Measurements from ENCODE around the gene PODXL.
A peak's percentile ranks its signal among the peaks of the same experiment; 100 is the strongest.
"Not testable (repeated sequence)": the region's sequence is repeated elsewhere in the genome, so short reads cannot be mapped to it uniquely, and the experiment has no call there.

PODXL gene

DNA sequence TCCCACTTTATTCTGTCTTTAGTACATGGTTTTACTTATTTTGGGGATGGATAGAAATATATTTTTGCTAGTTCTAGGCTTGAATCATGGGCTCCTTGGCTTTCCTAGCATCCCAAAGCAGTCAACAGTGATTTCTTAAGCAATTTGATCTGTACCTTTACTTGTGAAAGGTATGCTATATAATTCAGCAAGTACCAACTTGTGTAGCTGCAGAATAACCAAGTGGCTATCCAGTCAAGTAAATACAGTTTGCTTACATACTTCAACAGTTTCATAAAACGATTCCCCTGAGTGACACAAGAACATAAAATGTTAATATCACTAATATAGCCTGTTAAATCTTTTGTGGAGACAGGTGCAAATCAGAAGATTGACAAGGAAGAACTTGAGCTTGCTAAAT, 67.2 kb downstream of the PODXL start:
- DNase-seq (ENCODE audit: low read depth) = no peak

DNA sequence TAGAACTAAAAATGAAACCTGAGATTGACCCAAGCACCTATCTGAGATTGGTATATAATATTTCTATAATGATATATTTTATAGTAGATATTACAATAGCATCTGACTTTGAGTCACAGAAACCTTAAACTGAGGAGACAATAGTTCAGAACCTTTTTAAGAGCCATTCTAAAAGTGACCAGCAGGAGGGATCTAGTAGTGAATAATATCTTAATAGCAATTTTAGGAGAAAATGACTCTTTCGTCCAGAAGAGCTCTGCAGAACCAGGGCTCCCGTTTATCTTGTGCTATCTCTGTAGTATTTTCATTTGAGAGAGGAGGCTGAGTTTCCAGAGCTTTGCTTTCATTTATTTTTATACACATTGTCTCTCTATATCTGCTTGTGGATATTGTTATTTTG, 68.1 kb downstream of the PODXL start:
- no peak for DNase-seq (ENCODE audit: low read depth)

GRCh38 chr7:131487217-131487616, 69.2 kb downstream of the PODXL start:
- no peak for DNase-seq (ENCODE audit: low read depth)

GRCh38 chr7:131486346-131486745, 70.1 kb downstream of the PODXL start:
- DNase-seq (ENCODE audit: low read depth) = no peak

GRCh38 chr7:131483586-131483985, 72.8 kb downstream of the PODXL start:
- DNase-seq (ENCODE audit: low read depth) = no peak

DNA sequence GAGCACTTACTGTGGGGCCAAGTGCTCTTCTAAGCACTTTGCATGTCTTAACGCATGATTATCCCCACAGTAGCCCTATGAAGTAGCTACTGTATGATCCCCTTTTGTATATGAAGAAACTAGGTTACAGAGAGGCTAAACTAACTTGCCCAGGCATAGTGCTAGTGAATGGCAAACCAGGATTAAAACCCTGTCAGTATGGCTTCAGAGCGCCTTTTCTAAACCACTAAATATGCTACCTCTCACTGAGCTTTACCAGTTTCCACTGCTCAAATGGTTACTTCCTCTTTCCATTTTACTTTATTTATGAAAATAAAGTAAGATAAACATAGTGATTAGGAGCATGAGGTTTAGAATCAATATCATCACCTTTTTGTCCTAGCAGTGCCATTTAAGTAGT, 73.6 kb downstream of the PODXL start:
- DNase-seq (ENCODE audit: low read depth) = no peak

DNA sequence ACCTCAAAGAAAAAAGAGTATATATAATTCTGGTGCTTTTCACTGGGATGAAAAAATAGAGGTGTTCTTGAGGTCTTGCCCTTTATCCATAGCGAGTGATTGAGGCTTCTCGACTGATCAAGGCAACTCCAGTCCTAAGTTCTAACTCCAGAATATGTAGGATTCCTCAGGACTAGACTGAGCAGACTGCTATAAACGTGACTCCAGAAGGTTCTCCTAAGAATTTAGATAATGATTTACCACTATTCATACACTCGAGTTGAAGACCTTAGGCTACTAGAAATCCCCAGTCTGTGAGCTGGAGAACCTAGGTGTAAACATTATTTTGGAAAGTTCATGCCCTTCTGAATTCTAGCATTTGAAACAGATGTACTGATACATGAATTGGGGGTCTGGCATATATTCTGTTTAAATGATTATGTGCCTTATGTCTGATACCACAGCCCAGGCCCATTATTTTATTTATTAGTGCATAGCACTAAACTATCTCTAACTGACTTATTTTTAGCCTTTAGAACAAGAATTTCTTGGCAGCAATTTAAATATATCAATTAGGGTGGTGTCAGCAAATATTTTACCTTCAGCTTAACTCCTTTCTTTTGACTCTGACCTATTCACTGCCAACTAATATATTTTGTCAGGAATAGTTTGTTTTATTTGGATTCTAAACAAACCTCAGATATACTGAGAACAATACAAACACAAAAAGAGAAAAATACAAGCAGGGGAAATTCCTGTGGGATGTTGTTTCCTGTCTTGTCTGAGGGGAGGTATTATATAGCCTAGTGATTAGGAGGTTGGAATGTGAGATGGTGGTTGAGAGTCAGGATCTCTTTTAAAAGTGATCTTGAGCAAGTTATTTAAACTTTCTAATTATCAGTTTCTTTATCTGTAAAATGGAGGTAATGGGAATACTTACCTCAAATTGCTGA, 75.8 kb downstream of the PODXL start:
- peak; percentile 72 for DNase-seq (ENCODE audit: low read depth)

DNA sequence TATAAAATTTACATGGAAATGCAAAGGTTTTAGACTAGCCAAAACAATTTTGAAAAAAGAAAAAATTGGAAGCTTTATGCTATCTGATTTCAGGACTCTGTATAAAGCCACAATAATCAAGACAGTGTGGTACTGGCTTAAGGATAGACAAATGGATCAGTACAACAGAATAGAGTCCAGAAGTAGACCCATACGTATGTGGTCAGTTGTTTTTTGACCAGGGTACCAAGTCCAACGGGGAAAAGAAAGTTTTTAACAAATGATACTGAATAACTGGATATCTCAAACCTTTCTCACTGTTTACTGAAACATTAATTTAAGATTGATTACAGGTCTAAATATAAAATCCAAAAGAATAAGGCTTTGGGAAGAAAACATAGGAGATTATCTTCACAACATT, 79.7 kb downstream of the PODXL start:
- DNase-seq (ENCODE audit: low read depth) = no peak

GRCh38 chr7:131471250-131472004, 85.0 kb downstream of the PODXL start:
- no peak for DNase-seq (ENCODE audit: low read depth)

- DNase-seq (ENCODE audit: low read depth) = no peak
Measured at GRCh38 chr7:131467788-131468187, 88.6 kb downstream of the PODXL start.

GRCh38 chr7:131466735-131467365, 89.6 kb downstream of the PODXL start:
- DNase-seq (ENCODE audit: low read depth) = no peak

GRCh38 chr7:131462715-131463114, 93.7 kb downstream of the PODXL start:
- DNase-seq (ENCODE audit: low read depth) = not testable (repeated sequence)

- DNase-seq (ENCODE audit: low read depth) = no peak
Measured at GRCh38 chr7:131462059-131462458, 94.4 kb downstream of the PODXL start.

DNA sequence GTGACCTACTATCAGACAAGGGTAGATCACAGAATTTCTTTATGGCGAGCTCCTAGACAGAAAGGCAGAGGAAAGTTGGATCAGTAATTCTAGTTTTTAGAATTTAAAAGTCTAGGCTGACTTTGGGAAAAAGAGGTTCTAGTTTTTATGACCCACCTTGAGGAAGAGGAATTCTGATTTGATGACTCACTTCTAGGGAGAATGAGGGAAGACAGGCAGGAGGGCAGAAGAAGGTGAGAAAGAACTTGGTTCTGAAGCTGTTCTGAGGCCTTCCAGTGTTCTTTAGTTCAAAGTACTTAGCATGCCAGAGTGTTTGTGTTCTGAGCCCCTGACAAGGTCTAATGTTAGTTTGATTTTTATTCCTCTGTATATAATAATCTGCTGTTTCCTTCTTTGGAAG, 97.2 kb downstream of the PODXL start:
- peak; percentile 15 for DNase-seq (ENCODE audit: low read depth)

DNA sequence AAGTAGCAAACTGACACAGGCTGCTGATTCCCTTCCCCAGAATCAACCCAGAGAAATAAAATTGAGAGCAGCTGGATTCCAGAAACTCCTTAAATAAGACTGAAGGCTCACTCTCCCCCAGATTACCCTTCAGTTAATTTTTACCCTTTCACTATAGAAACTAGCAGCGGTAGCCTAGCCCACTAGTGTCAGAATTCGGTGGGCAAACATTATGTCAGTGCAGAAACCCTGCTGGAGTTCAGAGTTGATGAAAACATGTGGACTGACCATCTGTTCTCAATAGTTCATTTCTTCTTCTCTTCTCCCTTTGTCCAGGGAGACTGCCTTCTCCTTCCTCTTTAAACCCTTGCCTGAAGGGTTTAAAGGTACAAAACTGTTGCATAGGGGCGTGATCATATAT, 100.1 kb downstream of the PODXL start:
- no peak for DNase-seq (ENCODE audit: low read depth)

- DNase-seq (ENCODE audit: low read depth) = no peak
Measured at GRCh38 chr7:131455546-131455945, 100.9 kb downstream of the PODXL start.

DNA sequence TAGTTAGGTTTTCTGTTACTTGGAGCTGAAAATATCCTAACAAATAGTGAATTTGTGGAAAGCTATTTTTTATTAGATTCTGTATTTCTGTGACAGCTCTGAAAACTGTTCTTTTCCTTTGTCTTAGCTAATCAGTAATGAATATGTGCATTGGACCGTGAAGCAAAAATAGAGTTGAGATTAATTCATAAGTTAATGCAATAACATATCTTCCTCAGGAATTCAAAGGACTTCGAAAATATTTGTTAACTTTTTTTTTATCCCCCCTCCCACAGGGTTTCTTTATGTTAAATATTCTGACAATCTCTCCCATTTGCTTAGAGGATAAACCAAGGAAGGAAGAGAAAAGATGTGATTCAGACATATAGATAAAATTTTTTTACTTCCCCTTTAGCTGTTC, 101.4 kb downstream of the PODXL start:
- no peak for DNase-seq (ENCODE audit: low read depth)

DNA sequence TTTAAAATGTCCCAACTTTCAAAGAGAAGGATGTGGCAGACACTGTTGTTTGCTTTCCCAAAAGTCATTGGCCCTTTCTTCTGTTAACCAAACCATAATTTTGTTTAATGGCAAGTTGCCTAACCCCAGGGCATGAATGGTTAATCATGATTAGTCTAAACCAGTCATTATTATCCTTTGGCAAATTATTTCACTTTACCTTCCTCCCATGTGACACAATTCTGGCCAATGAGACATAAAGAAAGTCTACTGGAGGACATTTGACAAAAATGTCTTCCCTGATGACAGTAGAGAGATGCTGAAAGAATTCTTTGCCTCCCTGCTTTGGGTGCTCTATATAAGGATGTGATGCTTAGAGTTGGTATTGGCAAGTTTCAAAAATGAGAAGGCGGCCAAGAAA, 101.9 kb downstream of the PODXL start:
- DNase-seq (ENCODE audit: low read depth) = no peak

All from EH (cell line).